Kidney epithelial cell (primary cell): ENCODE data around the gene CRYZ. TPM values are rescaled to one million over a fixed set of nuclear protein-coding genes. Genes with fewer than 3 reads are reported as not detected.
A peak's percentile ranks its signal among the peaks of the same experiment; 100 is the strongest.
"Not testable (repeated sequence)": the region's sequence is repeated elsewhere in the genome, so short reads cannot be mapped to it uniquely, and the experiment has no call there.

Experiments used
- DNase-seq: peaks from one replicate; pipeline ENCODE4 v3.0.0-alpha.2; 2010; ENCODE audit warnings: low read depth
- H3K27me3 ChIP-seq: 2 replicates; pipeline ENCODE4 v1.6.0; 2011; ENCODE audit warnings: low read length; ENCODE audit not compliant: control insufficient read depth, insufficient read depth
- H3K36me3 ChIP-seq: 2 replicates; pipeline ENCODE4 v1.5.1; 2011; ENCODE audit warnings: low read length; ENCODE audit not compliant: control insufficient read depth, insufficient read depth
- H3K4me3 ChIP-seq: 2 replicates; pipeline ENCODE4 v1.5.1; 2011; ENCODE audit warnings: low read depth, mild to moderate bottlenecking, control low read depth, low read length
- total RNA-seq: library from RNA; depleted of rRNA; stranded (reverse); fragments of >200 nt; gene quantifications from 2 replicates; pipeline ENCODE4 v1.2.3, GENCODE V29; 2015
- TF ChIP-seq, protein P1 (sequence below): IDR thresholded peaks from 2 replicates; pipeline ENCODE4 v1.5.1; 2011; ENCODE audit warnings: mild to moderate bottlenecking, moderate library complexity, low read length, control low read depth, inconsistent platforms; ENCODE audit not compliant: insufficient read depth, poor library complexity, severe bottlenecking

Gene CRYZ
- total RNA-seq, 1 donor from 2014 or later = 38.4 TPM

DNA sequence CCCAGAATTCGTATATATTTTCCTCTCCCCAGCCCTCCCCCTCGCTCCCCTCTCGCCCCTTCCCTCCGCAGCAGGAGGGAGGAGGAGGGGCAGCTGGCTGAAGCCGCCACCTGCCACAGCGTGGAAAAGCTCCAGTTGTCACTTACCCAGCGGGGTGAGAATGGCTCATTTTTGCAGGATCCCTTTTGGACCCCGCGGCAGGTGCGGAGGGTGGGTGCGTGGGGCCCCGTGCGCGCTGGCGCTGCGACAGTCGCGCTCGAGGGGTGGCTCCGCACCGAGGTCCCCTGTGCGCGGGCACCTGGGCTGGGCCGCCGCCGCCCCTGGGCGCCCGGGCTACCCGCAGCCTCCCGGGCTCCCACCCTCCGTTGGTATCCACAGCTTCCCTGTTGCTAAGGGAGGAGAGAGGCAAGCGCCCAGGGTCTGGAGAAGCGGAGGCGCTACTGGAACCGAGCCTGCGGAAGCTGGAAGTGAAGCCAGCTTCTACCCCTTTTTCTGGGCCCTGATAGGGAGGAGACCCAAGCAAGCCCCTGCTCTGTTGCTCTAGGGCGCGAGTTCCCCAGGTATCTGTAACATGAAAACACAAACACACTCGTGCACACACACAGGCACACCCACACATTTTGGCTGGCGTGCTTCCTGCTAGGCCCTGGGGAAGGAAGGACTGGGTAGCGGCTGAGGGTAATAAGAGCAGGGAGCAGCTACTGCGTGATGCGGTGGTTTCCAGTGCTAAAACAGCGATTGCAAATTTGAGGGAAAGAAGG lies 59.3 kb downstream of the CRYZ start, which contains the start of gene ERICH3:
Gene ERICH3, minus strand, starts transcription at position 442 of the 761 bp plus-strand sequence. Its CDS starts 273 bp downstream, at position 169.
- no peaks in the 10 kb centered on the region for H3K36me3 ChIP-seq
- H3K27me3 ChIP-seq = no peaks in the 10 kb centered on the region
- DNase-seq = no peak
- H3K4me3 ChIP-seq = peak within 1 kb of the TSS; percentile 49
- TF ChIP-seq, protein P1, sequence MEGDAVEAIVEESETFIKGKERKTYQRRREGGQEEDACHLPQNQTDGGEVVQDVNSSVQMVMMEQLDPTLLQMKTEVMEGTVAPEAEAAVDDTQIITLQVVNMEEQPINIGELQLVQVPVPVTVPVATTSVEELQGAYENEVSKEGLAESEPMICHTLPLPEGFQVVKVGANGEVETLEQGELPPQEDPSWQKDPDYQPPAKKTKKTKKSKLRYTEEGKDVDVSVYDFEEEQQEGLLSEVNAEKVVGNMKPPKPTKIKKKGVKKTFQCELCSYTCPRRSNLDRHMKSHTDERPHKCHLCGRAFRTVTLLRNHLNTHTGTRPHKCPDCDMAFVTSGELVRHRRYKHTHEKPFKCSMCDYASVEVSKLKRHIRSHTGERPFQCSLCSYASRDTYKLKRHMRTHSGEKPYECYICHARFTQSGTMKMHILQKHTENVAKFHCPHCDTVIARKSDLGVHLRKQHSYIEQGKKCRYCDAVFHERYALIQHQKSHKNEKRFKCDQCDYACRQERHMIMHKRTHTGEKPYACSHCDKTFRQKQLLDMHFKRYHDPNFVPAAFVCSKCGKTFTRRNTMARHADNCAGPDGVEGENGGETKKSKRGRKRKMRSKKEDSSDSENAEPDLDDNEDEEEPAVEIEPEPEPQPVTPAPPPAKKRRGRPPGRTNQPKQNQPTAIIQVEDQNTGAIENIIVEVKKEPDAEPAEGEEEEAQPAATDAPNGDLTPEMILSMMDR = no peak

DNA sequence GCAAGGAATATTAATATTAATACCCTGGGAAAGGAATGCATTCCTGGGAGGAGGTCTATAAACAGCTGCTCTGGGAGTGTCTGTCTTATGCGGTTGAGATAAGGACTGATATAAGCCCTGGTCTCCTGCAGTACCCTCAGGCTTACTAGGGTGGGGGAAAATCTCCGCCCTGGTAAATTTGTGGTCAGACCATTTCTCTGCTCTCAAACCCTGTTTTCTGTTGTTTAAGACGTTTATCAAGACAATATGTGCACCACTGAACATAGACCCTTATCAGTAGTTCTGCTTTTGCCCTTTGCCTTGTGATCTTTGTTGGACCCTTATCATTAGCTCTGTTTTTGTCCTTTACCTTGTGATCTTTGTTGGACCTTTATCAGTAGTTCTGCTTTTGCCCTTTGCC lies 62.0 kb downstream of the CRYZ start:
- not testable (repeated sequence) for H3K27me3 ChIP-seq, H3K4me3 ChIP-seq, DNase-seq, H3K36me3 ChIP-seq

Other genes with a start within 250 kb of the CRYZ start
- gene LRRC53, start 220.4 kb downstream of the CRYZ start, total RNA-seq = not detected in 2 replicates
- not detected in 2 replicates for gene ERICH3, start 59.3 kb downstream of the CRYZ start, total RNA-seq
- gene TYW3, start 102 bp upstream of the CRYZ start, total RNA-seq = 8.6 and 9.5 TPM in 2 replicates